ENCODE results near the gene HLA-F.

Gene HLA-F

DNA sequence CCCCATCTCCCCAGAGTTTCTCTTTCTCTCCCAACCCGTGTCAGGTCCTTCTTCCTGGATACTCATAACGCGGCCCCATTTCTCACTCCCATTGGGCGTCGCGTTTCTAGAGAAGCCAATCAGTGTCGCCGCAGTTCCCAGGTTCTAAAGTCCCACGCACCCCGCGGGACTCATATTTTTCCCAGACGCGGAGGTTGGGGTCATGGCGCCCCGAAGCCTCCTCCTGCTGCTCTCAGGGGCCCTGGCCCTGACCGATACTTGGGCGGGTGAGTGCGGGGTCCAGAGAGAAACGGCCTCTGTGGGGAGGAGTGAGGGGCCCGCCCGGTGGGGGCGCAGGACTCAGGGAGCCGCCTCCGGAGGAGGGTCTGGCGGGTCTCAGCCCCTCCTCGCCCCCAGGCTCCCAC is at the start of gene HLA-F:
TSS of gene HLA-F (plus strand) at position 173 of the 404 bp plus-strand sequence. CDS start at position 203, 30 bp downstream.
- DNase-seq (ENCODE audit: low spot score): peak; percentile 58
- peak; percentile 60 for FAIRE-seq

GRCh38 chr6:29674008-29674407 is 49.2 kb upstream of the HLA-F start:
- FAIRE-seq: no peak
- DNase-seq (ENCODE audit: low spot score): no peak

- FAIRE-seq (no peak), DNase-seq (ENCODE audit: low spot score) (no peak)
These were observed 47.7 kb upstream of the HLA-F start for GRCh38 chr6:29675561-29675960.

DNA sequence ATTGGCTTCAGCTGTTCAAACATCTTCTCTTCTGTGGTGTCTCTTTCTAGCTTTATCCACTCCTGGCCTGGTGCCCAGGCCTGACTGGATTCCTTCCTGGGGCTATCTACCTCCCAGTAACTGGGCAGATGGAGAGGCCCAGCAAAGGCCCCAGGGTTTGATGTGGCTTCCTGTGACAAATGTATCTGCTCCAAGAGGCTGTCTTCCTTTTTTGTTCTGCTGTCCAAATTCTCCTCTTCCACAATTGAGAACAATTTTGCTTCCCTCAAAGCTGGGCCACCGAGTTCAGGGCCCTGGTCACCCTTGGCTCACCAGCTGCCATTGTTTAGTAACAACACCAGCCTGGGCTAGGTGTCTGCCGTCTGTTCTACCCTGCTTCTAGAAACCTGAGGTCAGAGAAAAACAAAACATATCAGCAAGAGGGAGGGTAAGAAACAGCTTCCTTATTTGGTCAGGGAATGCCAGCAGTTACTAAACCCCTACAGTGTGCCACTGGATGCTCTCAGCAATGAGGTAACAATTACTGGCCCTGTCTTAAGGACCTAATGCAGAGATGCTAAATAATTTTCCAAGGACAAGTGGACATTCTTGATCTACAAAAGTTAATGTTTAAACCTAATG is 46.1 kb upstream of the HLA-F start:
- DNase-seq (ENCODE audit: low spot score) (no peak), FAIRE-seq (no peak)

- no peak for FAIRE-seq
These were observed 45.1 kb upstream of the HLA-F start for GRCh38 chr6:29678114-29678513.

DNA sequence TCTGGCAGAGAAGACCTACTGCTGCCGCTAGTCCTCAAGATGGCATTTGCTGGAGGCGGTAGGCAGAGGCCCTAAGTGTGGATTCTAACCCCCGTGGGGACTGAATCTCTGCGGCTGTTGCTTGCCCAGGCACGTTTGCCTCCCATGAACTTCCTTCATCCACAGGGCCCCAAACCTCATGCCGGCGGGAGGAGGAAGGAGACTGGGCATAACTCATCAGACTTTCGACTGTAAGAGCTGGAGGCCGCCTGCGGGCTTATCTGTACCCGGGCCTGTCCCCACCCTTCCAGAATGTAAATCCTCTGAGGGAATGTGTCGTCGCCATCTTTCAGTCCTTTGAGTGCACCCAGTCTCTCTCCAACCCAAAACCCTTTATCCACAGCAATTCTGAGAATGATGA is 43.3 kb upstream of the HLA-F start:
- FAIRE-seq (no peak), DNase-seq (ENCODE audit: low spot score) (no peak)

More at GRCh38 chr6:29678114-29678513, 45.1 kb upstream of the HLA-F start:
- DNase-seq (ENCODE audit: low spot score): no peak

- no peak for FAIRE-seq
- no peak for DNase-seq (ENCODE audit: low spot score)
These were observed 42.8 kb upstream of the HLA-F start for GRCh38 chr6:29680416-29680815.

DNA sequence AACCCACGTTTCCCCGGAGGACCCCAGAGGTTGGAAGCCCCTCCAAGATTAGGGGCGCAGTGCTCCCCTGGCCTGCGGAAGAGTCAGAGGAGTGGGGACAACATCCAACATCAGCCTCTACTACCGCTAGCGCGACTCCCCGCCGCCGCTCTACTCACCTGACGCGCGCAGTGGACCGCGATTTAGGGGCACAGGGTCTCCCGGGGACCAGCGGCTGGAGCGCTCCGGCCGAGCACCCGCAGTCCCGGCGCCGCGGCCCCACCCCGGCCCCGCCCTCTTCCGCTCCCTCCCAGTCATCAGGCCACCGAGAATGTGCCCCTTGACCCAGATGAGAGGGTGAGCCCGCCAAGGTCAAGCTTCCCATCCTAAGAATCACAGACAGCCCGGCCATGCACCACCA is 42.3 kb upstream of the HLA-F start, which contains the start of gene ZFP57:
TSS of gene ZFP57 (minus strand) at position 249 of the 400 bp plus-strand sequence. CDS start 4,149 bp downstream, outside the sequence.
- DNase-seq (ENCODE audit: low spot score): no peak
- no peak for FAIRE-seq

DNA sequence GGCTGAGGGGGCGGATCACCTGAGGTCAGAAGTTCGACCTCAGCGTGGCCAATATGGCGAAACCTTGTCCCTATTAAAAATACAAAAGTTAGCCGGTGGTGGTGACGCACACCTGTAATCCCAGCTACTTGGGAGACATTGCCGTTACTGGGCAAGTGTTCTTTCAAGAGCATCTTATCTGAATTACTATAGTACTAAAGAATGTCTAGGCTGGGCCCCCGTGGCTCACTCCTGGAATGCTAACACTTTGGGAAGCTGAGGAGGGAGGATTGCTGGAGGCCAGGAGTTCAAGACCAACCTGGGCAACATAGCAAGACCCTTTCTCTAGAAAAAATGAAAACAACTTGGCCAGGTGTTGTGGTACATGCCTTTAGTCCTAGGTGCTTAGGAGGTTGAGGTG is 41.4 kb upstream of the HLA-F start:
- no peak for DNase-seq (ENCODE audit: low spot score)
- FAIRE-seq: no peak

GRCh38 chr6:29685718-29686326 is 37.4 kb upstream of the HLA-F start:
- FAIRE-seq (no peak), DNase-seq (ENCODE audit: low spot score) (no peak)

GRCh38 chr6:29694637-29695036 is 28.6 kb upstream of the HLA-F start:
- DNase-seq (ENCODE audit: low spot score): no peak
- FAIRE-seq: no peak

DNA sequence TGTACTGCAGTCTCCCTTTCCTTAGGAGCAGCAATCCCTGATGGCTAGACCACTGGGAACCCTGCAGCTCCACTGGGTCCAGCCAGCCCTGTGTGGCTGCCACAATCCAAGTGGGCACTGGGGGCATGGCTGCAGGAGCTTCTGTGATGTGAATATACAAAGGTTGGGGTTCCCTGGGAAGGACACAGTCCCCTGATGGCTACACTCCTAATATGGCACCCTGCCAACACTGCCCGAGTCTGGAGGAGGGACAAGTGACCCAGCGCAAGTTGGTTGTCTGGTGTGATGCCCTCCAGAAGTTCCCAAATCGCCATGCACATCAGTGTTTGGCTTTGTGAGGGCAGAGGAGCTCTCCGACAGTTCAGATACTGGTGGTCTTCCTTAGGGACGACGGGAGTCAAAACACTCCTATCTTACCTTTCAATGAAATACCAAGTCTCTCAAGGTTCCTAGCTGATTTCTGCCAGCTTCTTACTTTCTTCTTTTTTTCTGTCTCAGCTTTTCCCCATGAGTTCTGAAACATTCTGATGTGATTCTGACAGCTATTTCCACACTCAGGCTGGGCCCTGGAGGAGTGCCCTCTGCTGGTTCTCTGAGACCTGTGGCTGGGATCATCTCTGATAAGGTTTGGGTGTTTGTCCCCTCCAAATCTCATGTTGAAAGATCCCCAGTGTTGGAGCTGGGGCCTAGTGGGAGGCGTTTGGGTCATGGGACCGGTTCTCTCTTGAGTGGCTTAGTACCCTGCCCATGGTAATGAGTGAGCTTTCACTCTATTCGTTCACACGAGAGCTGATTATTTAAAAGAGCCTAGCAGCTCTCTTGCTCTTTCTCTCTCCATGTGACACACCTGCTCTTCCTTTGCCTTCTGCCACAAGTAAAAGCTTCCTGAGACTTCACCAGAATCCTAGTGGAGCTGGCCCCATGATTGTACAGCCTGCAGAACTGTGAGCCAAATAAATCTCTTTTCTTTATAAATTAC is 26.8 kb upstream of the HLA-F start:
- FAIRE-seq: no peak
- no peak for DNase-seq (ENCODE audit: low spot score)

GRCh38 chr6:29702519-29703103 is 20.6 kb upstream of the HLA-F start:
- FAIRE-seq: no peak
- peak; percentile 17 for DNase-seq (ENCODE audit: low spot score)

GRCh38 chr6:29705389-29706231 is 17.6 kb upstream of the HLA-F start:
- DNase-seq (ENCODE audit: low spot score): peak; percentile 39
- FAIRE-seq: no peak

GRCh38 chr6:29708432-29709179 is 14.6 kb upstream of the HLA-F start:
- DNase-seq (ENCODE audit: low spot score) (no peak), FAIRE-seq (no peak)

GRCh38 chr6:29709188-29709587 is 14.0 kb upstream of the HLA-F start:
- DNase-seq (ENCODE audit: low spot score): no peak
- FAIRE-seq: no peak

DNA sequence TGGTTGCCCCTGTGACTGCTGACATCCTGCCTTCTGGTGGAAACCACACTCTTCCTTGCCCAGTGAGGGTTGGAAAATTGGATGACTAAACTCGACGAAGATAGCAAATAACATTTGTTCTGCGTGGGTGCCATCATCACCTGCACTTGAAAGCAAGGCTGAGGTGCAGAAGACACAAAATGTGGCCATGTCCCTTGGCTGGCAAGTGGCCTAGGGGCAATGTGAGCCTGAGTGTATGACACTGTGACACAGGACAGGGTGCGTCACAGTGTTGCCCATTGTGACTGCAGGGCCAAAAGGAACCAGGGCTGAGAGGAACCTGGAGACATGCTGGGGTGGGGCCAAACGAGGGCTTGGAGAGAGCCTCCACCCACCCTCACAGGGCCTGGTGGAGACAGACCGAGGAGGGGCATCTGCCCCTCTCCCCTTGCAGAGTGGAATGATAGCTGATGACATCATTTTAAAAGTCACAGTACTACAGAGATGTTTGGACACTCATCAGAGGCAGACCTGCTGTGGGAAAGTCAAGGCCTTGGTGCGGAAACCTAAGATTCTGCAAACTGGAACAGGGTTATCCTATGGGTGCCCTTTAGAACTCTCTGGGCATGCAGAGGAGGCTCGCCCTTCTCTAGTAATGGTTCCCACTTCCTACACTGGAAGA is 12.8 kb upstream of the HLA-F start:
- FAIRE-seq: no peak
- no peak for DNase-seq (ENCODE audit: low spot score)

- no peak for FAIRE-seq
- no peak for DNase-seq (ENCODE audit: low spot score)
These were observed 2.4 kb upstream of the HLA-F start for GRCh38 chr6:29720863-29721262.
